KMS-11 (cell line): ENCODE data around the gene C20orf141.

ENCODE experiments used
- H2AFZ ChIP-seq: fragments of 200-600 bp; sonication (generic); 2 replicates; pipeline ENCODE4 v1.6.1; 2016; ENCODE audit warnings: antibody characterized with exemption, mixed run types, low read depth
- H3K27ac ChIP-seq: fragments of 200-600 bp; sonication (generic); 2 replicates; pipeline ENCODE4 v1.6.1; 2016; ENCODE audit warnings: mild to moderate bottlenecking, mixed run types
- H3K27me3 ChIP-seq: fragments of 200-600 bp; sonication (generic); 2 replicates; pipeline ENCODE4 v1.6.1; 2017; ENCODE audit warnings: mild to moderate bottlenecking, low read depth, mixed run types, moderate library complexity; ENCODE audit not compliant: insufficient read depth
- H3K36me3 ChIP-seq: fragments of 200-600 bp; sonication (generic); 2 replicates; pipeline ENCODE4 v1.6.1; 2017; ENCODE audit warnings: mild to moderate bottlenecking, mixed run types; ENCODE audit not compliant: insufficient read depth
- H3K4me1 ChIP-seq: fragments of 200-600 bp; sonication (generic); 2 replicates; pipeline ENCODE4 v1.6.1; 2016; ENCODE audit warnings: mild to moderate bottlenecking, low read depth, mixed run types; ENCODE audit not compliant: poor library complexity, severe bottlenecking
- H3K4me2 ChIP-seq: fragments of 200-600 bp; sonication (generic); 2 replicates; pipeline ENCODE4 v1.7.0; 2016; ENCODE audit warnings: mild to moderate bottlenecking, mixed run types
- H3K4me3 ChIP-seq: fragments of 200-600 bp; sonication (generic); IDR thresholded peaks from 2 replicates; pipeline ENCODE4 v1.6.1; 2017; ENCODE audit warnings: low read depth, low read length, mixed read lengths; ENCODE audit not compliant: insufficient read depth
- H3K79me2 ChIP-seq: fragments of 200-600 bp; sonication (generic); 2 replicates; pipeline ENCODE4 v1.6.1; 2016; ENCODE audit warnings: low read depth, mixed run types; ENCODE audit not compliant: insufficient read depth
- H3K9ac ChIP-seq: fragments of 200-600 bp; sonication (generic); 2 replicates; pipeline ENCODE4 v1.6.1; 2016; ENCODE audit warnings: mild to moderate bottlenecking, mixed run types
- H4K20me1 ChIP-seq: fragments of 200-600 bp; sonication (generic); 2 replicates; pipeline ENCODE4 v1.6.1; 2016; ENCODE audit warnings: mild to moderate bottlenecking, mixed run types; ENCODE audit not compliant: insufficient read depth
- TF ChIP-seq, protein P1 (sequence below): fragments of 200-600 bp; sonication (generic); conservative IDR thresholded peaks from 2 replicates; pipeline ENCODE4 v1.6.1; 2017; ENCODE audit warnings: low read depth, mild to moderate bottlenecking, antibody characterized with exemption, low read length, moderate library complexity, mixed read lengths

Gene C20orf141

GRCh38 chr20:2814076-2814475 lies 711 bp upstream of the C20orf141 start:
- Histone ChIP-seq H3K27me3 (no peaks in the 10 kb centered on the region), H3K4me1 (no peaks in the 10 kb centered on the region), H4K20me1 (no peaks in the 10 kb centered on the region), H3K4me2 (no peak overlapping the region), H2AFZ (no peak overlapping the region), H3K9ac (no peak overlapping the region), H3K4me3 (no peak overlapping the region), H3K27ac (no peak overlapping the region), H3K79me2 (no peaks in the 10 kb centered on the region), H3K36me3 (no peaks in the 10 kb centered on the region)
- TF ChIP-seq, protein P1, sequence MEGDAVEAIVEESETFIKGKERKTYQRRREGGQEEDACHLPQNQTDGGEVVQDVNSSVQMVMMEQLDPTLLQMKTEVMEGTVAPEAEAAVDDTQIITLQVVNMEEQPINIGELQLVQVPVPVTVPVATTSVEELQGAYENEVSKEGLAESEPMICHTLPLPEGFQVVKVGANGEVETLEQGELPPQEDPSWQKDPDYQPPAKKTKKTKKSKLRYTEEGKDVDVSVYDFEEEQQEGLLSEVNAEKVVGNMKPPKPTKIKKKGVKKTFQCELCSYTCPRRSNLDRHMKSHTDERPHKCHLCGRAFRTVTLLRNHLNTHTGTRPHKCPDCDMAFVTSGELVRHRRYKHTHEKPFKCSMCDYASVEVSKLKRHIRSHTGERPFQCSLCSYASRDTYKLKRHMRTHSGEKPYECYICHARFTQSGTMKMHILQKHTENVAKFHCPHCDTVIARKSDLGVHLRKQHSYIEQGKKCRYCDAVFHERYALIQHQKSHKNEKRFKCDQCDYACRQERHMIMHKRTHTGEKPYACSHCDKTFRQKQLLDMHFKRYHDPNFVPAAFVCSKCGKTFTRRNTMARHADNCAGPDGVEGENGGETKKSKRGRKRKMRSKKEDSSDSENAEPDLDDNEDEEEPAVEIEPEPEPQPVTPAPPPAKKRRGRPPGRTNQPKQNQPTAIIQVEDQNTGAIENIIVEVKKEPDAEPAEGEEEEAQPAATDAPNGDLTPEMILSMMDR, result no peak

GRCh38 chr20:2815242-2815900 lies 584 bp downstream of the C20orf141 start:
- Histone ChIP-seq H3K4me3 (no peak overlapping the region), H2AFZ (no peak overlapping the region), H3K36me3 (no peaks in the 10 kb centered on the region), H4K20me1 (no peaks in the 10 kb centered on the region), H3K27ac (no peak overlapping the region), H3K9ac (no peak overlapping the region), H3K79me2 (no peaks in the 10 kb centered on the region), H3K4me2 (no peak overlapping the region), H3K4me1 (no peaks in the 10 kb centered on the region), H3K27me3 (no peaks in the 10 kb centered on the region)
- TF ChIP-seq, protein P1, result no peak

DNA sequence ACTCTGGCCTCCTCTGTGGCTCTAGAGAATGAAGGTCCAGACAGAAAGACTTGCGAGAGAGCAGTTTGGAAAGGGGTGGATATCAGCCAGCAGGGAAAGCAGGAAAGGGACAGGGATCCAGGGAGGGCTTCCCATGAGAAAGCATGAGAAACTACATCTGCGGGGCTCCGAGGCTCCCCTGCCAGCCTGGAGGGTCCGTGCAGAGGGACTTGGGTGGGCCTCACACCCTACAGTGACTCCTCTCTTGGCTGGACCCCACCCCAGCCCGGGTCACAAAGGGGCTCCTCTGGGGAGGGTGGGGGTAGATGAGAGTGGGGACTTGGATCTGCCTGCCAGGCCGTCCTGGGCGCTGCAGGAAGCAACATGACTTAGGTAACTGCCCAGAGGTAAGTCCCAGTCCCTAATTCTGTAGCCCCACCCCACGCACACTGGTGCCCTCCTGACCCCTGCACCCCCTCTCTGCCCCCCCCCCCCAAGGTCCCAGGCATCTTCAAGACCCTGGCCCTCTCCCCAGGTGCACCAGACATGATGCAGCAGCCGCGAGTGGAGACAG lies 1.3 kb downstream of the C20orf141 start, which contains the start of gene TMEM239:
TSS of gene TMEM239 (plus strand) at position 335 of the 553 bp plus-strand sequence. CDS start at position 526, 191 bp downstream.
- Histone ChIP-seq H3K4me2 (no peak within 1 kb of the TSS), H3K27ac (no peak within 1 kb of the TSS), H3K9ac (no peak within 1 kb of the TSS), H2AFZ (no peak within 1 kb of the TSS), H3K4me3 (no peak within 1 kb of the TSS), H3K79me2 (no peaks in the 10 kb centered on the region), H3K27me3 (no peaks in the 10 kb centered on the region), H3K4me1 (no peaks in the 10 kb centered on the region), H3K36me3 (no peaks in the 10 kb centered on the region), H4K20me1 (no peaks in the 10 kb centered on the region)
- TF ChIP-seq, protein P1, result no peak

GRCh38 chr20:2816583-2817340 lies 2.0 kb downstream of the C20orf141 start:
- H3K4me3 ChIP-seq, result no peak overlapping the region
- H3K27me3 ChIP-seq, result no peaks in the 10 kb centered on the region
- H3K27ac ChIP-seq, result no peak overlapping the region
- H3K4me1 ChIP-seq, result peaks cover 4% of the 10 kb centered on the region
- TF ChIP-seq, protein P1, result no peak
- H3K36me3 ChIP-seq, result no peaks in the 10 kb centered on the region
- H3K9ac ChIP-seq, result no peak overlapping the region
- H4K20me1 ChIP-seq, result no peaks in the 10 kb centered on the region
- no peak overlapping the region for H2AFZ ChIP-seq
- H3K4me2 ChIP-seq, result no peak overlapping the region
- H3K79me2 ChIP-seq, result no peaks in the 10 kb centered on the region
